ENCODE results near the gene GRIN2C.

The GRIN2C gene

GRCh38 chr17:74808714-74809430 is 50.8 kb downstream of the GRIN2C start:
- in situ Hi-C loops (cut with MboI; ENCODE audit: low sequenced_read_pairs, unreplicated experiment): no loop called here
- no peak for DNase-seq (ENCODE audit: low spot score)

GRCh38 chr17:74807925-74808324 is 51.8 kb downstream of the GRIN2C start:
- no peak for DNase-seq (ENCODE audit: low spot score)
- in situ Hi-C loops (cut with MboI; ENCODE audit: low sequenced_read_pairs, unreplicated experiment): no loop called here
- no peak for TF ChIP-seq CTCF (IDR thresholded peaks at IDR 0.05; ENCODE audit: borderline replicate concordance, control extremely low read depth, extremely low read depth, insufficient read depth, missing control alignments)

More at GRCh38 chr17:74808714-74809430, 50.8 kb downstream of the GRIN2C start:
- TF ChIP-seq CTCF (IDR thresholded peaks at IDR 0.05; ENCODE audit: borderline replicate concordance, control extremely low read depth, extremely low read depth, insufficient read depth, missing control alignments): no peak

GRCh38 chr17:74807441-74807840 is 52.2 kb downstream of the GRIN2C start:
- TF ChIP-seq CTCF (IDR thresholded peaks at IDR 0.05; ENCODE audit: borderline replicate concordance, control extremely low read depth, extremely low read depth, insufficient read depth, missing control alignments): no peak
- in situ Hi-C loops (cut with MboI; ENCODE audit: low sequenced_read_pairs, unreplicated experiment): no loop called here
- DNase-seq (ENCODE audit: low spot score): no peak

- TF ChIP-seq CTCF (IDR thresholded peaks at IDR 0.05; ENCODE audit: borderline replicate concordance, control extremely low read depth, extremely low read depth, insufficient read depth, missing control alignments): no peak
- DNase-seq (ENCODE audit: low spot score): no peak
- in situ Hi-C loops (cut with MboI; ENCODE audit: low sequenced_read_pairs, unreplicated experiment): no loop called here
Observed at GRCh38 chr17:74806334-74806733, 53.4 kb downstream of the GRIN2C start.

GRCh38 chr17:74805591-74805991 is 54.1 kb downstream of the GRIN2C start:
- TF ChIP-seq CTCF (IDR thresholded peaks at IDR 0.05; ENCODE audit: borderline replicate concordance, control extremely low read depth, extremely low read depth, insufficient read depth, missing control alignments): no peak

GRCh38 chr17:74804683-74805082 is 55.0 kb downstream of the GRIN2C start:
- no peak for DNase-seq (ENCODE audit: low spot score)
- no peak for TF ChIP-seq CTCF (IDR thresholded peaks at IDR 0.05; ENCODE audit: borderline replicate concordance, control extremely low read depth, extremely low read depth, insufficient read depth, missing control alignments)
- in situ Hi-C loops (cut with MboI; ENCODE audit: low sequenced_read_pairs, unreplicated experiment): no loop called here

More at GRCh38 chr17:74805591-74805991, 54.1 kb downstream of the GRIN2C start:
- in situ Hi-C loops (cut with MboI; ENCODE audit: low sequenced_read_pairs, unreplicated experiment): no loop called here
- no peak for DNase-seq (ENCODE audit: low spot score)
